Stimulated activated CD8-positive, alpha-beta memory T cell treated with anti-CD3 and anti-CD28 coated beads, Interleukin-7, amount 100 ng/mL, for 1 hour (primary cell): ENCODE measurements around the gene PTPRQ.
"Not testable (repeated sequence)": the region's sequence is repeated elsewhere in the genome, so short reads cannot be mapped to it uniquely, and the experiment has no call there.

Experiments
- DNase-seq, 2 donors: peaks; one replicate each; pipeline ENCODE4 v3.0.0-alpha.2; 2020; ENCODE audit warnings: low read depth in 2 of 2

PTPRQ gene

DNA sequence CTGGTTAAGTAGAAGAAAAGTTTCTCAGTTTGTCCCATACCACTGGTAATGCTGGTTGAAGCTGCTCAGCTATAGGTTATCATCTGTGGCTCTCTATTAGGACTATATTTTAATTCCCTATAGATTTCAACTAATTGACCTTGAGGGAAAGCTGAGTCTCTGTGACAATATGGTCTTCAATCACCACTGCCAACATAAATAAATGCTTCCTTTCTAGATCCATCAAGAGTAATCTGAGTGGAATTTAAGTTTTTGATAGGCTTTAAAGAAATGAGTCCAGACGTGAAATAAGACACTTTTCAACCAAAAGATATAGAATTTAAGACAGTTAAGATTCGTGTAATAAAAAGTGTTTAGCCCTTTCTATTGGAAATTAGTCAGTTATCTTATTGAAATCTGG, 199.9 kb downstream of the PTPRQ start:
- DNase-seq = no peak

DNA sequence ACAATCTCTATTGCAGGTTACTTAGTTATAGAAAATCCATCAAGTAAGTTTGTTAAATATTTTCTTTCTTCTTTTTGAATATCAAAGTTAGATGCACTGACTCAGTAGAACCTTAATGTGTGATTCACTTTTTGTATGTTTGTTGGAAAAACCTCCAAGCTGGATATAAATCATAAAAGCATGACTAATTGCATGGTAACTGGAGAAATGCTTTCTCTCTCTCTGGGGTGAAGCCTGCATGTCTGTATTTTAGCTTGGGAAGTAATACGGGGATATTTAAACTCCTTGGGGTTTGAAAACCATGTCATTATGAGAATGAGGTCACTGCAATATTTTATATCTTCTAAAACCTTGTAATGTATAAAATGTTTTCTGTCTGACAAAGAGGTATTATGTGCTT, 204.8 kb downstream of the PTPRQ start:
- no peak for DNase-seq

DNA sequence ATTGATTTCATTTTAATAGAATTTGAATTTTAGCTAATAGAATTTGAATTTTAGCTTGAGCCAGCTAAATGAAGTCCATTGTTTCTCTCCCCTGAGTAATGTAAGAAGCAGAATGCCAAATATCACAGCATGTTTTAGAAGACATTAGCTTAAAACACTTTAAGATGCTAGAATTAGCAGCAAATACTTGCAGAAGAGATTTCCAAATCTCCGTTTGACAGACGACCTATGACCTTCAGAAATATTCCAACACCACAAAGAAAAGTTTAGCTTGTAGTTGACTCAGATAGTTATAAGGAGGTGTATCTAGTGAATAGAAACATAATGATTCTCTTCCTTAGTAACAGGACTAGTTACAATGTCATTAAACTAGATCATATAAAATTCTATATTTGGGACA, 211.7 kb downstream of the PTPRQ start:
- no peak for DNase-seq

DNA sequence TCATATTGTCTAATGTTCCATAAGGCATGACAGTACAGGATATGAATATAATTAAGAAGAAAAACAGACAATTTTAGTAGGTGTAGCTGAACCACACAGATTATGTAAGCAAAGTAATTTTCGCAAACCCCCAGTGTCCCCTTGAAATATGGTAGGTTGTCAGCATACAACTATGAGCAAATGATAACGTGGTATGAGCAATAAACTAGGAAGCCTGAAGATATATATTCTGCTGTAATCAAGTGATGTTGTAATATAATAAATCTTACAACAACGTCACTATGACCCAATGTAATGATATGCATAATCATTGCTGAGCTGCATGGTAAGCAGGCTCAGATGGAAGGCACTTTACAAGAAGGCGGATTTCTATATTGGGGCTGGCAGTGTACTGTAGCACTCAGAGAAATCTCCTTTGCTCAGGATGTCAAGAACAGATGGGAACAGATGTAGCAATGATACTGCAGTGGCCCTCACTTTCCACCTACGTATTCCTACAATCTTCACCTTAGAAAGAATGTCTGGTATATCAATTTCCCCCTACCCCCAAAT, 215.6 kb downstream of the PTPRQ start:
- DNase-seq = no peak

DNA sequence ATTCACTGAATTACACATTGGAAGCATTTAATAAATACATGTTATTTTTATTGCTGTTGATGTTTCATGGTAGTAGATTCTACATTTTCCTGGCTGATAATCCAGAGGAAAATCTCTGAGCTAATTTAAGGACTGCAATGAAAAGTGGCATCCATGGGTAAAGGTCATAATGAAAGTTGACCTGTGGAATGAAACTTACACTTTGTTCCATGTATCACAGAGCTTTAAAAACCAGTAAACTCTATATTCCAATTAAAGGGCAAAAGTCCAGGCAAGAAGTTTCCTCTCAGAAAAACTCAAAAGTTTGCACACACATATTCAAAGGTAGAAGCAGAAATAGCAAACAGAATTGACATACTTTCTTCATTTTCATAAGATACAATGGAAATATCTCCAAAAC, 218.6 kb downstream of the PTPRQ start:
- DNase-seq = no peak

DNA sequence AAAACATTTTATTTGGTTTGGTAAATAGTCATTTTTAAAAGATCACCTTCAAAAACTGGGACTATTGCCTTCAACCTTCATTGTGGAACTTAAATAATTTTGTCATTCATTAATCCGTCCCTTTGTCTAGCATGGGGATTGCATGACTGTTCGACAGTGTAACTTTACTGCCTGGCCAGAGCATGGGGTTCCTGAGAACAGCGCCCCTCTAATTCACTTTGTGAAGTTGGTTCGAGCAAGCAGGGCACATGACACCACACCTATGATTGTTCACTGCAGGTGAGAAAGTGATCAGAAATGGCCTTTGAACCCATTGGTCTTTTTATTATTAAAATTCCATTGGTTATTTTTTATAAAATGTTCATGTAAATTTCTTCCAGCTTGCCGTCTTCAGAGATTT, 226.2 kb downstream of the PTPRQ start:
- no peak for DNase-seq

DNA sequence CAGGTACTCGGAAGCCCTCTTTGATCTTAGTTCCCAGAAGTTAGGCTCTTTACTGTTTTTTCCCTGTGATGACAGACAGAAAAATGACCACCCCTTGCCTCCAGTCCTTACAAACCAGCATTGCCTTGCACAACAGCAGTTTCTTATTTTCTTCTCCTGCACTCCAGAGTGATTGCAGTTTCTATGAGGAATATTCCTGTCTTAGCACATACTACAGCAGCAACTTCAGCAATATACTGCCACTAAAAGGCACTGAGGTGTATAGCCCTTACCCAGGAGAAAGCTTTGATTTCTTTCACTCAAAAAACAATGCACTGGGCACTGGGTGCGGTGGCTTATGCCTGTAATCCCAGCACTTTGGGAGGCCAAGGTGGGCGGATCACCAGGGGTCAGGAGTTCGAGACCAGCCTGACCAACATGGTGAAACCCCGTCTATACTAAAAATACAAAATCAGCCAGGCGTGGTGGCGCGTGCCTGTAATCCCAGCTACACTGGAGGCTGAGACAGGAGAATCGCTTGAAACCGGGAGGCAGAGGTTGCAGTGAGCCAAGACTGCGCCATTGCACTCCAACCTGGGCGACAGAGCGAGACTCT, 232.1 kb downstream of the PTPRQ start:
- not testable (repeated sequence) for DNase-seq

DNA sequence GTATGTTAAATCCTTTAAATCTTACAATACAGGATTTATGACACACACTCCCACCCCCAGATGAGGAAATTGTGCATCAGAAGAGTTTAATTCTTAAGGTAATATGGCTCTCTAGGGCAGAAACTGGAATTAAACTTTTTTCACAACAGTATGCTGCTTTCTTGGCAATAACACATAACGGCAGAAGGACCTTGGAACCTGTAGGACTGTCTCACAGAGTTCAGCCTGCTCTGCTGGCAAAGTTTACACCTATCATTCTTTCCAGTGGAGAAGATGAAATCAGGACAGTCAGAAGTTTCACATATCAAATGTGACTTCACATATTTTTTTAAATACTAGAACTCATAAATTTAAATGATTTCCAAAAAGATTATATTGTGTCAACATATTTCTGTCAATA, 232.8 kb downstream of the PTPRQ start:
- no peak for DNase-seq

DNA sequence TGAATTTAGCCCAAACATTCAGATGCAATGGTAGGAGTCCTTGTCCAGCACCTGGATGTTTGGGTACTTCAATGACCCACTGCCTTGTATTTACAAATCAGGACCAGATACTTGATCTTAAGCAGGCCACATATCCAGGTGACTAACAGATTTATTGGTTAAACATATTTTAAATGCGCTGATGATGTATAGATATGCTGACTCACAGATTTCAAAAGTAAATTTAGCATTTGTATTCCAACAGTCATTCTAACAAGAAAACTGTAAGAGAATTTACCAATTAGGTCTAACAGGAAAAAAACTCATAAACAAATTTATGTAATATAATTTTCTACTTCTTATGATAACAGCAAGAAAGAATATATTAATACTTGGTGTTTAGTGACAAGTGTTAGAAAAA, 234.0 kb downstream of the PTPRQ start:
- no peak for DNase-seq

DNA sequence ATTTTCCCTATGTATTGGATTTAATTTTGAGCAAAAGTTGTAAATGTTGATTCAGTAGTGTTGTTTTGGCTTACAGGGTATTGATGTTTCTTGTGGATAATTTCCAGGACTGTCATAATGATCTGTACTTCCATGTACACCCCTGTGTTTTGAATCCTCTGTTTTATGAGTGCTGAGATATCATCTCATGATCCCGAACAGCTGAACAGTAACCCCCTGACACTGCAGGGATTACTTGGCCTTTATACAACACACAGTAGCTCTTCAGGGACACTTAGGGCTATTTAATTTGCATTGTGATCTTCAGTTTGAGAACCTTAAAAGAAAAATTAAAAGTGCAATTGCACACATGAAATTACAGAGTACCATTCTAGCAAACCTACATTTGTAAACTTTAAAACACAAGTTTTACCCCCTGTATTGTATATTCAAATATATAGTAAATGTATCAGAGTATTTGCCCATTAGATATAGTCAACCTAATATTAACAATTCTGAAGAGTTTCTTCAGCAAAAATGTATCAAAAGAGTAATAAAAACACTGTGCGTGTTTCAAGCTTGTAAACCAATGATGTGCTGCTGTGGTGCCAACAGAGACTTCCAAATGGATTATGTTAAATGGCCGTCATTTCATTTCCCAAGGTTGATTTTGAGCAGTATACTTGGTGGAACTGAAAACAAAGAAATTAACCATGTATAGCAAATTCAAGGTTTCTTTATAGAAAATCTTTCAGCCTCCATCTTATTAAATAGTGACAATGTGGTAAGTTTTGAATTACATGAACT, 235.5 kb downstream of the PTPRQ start:
- no peak for DNase-seq

DNA sequence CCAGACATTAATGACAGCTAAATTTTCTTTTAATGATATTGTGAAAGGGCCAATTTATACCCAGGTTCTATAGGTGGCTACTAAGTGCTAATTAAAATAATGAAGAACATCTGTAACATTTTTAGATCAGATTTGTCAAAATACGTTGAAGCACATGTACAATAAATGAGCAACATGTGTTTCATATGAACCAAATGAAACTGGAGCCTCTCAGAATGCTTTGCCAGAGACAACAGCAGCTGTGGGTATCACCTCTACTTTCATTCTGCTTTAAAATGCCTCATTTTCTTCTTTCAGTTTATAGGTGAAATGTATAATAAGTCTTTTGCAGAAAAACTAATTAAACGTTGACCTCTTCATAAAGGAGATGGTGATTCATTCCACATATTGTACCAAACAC, 237.3 kb downstream of the PTPRQ start:
- DNase-seq = no peak

DNA sequence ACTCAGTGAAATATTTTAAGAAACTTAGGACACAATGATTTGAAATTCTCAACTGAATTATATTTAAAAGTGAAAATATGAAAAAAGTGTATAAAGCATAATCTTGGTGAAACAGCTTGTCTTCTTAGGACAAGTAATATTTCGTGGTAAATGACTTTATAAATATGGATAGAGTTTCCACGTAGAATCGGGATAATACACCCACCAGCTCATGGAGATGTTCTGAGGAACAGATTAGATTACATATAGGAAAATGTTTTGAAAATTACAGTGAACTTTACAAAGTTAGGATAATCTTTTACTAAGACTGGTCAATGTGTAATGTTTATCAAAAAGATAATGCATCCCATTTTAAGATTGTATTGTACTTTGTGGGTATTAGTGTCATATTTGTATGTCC, 237.8 kb downstream of the PTPRQ start:
- no peak for DNase-seq

DNA sequence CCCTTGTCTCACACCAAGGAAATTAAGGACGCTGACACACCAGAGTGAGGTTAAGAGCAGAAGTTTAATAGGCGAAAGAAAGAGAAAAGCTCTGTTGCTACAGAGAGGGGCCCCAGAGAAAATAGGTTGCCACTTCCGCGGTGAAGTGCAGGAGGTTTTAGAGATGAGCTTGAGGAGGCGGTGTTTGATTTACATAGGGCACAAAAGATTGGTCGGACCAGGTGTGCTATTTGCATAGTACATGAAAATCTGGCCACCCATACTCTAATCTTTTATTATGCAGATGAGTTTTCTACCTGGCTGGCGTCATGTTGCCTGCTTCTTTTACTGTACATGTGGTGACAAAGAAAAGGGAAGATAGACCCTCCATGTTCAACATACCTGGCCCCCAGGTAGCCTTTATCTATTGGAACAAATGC, 240.1 kb downstream of the PTPRQ start:
- DNase-seq = no peak

DNA sequence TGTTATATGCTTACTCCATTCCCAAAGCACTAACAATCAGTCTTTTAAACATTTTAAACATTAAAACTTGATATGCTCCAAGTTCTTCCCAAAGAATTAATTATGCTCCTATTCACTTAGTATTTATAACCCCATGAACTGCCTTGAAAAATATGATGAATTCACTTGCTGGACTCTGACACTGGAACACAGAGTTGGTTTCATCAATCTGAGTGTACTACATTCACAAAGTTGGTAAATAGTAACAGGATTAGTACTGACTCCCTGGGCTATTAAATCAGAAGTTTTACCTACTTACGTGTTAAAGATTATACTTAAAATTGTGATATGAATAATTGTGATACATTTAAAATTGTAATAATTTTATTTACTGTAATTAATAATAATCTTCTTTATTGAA, 246.1 kb downstream of the PTPRQ start:
- DNase-seq = no peak

DNA sequence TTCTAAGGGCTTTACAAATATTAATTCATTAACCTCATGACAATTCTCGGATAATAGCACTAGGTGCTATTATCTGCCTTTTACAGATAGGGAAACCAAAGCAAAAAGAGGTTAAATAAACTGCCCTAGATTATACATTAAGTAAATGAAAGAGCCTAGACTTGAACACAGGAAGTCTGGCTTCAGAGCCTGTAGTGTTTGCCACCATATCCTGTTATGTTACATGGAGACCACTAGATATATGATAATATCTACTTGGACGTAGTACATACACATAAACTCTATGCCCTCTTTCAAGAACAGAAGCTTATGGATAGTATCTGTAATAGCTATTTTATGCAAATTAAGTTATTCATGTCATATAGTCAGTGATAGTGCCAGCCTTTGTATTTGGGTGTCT, 246.5 kb downstream of the PTPRQ start:
- no peak for DNase-seq

DNA sequence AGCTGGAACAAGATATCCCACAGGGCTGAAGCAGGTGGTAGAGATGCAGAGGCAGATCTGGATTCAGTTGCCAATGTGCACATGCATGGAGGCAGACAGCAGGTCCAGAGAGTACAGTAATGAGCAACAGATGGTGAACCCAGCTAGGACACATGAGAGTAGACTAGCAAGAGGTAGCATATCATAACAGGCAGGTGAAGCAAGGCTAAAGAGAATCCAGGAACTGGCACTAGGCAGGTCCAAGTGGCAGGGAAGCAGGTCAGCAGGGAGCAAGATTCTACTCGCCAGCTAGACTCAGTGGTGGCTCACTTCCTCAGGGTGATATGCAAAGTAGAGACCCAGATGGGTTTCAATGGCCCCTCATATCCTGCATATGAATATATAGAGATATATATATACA, 248.1 kb downstream of the PTPRQ start:
- DNase-seq = no peak

DNA sequence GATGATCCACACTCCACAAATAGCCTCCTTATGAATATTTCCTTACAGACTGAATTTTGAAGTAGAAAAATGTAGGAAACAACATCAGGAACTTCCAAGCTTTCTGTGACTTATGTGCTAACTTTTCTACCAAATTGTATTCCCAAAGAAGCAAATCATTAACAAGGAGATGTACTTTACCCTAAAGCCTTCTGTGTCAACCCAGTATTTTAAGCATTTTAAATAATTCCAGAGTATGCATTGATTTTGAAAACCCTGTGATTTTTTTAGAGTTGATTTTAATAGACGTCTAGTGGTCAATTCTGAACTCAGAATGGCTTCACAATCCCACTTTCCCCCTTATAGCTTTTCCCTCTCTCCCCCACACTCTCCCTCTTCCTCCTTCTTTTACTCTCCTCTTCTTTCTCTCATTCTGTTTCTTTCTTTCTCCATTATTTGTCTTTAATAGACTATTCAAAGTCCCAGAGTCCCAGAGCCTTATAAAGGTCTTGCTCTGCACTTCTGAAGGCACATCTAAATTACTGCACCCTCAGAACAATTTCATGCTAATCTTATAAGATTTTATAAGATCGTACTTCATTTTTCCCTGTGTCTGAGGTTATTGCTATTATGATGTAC, 253.3 kb downstream of the PTPRQ start:
- DNase-seq = no peak

DNA sequence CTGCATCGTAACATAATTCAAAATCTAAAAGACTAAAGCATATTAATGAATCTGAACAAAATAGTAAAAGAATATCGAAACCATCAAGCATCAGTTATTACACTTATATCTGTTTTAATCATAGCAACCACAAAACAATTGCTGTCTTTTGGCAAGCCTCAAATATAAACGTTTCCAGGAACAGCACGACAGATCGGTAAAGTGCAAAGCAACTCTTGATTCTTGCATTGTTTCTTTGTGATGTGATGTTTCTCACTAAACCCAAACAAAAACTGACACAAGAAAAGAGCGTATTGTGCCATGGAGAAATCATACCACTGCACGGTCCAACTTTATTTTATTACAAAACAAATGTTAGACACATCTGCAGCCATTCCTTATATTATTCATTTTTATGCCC, 254.2 kb downstream of the PTPRQ start:
- DNase-seq = no peak

DNA sequence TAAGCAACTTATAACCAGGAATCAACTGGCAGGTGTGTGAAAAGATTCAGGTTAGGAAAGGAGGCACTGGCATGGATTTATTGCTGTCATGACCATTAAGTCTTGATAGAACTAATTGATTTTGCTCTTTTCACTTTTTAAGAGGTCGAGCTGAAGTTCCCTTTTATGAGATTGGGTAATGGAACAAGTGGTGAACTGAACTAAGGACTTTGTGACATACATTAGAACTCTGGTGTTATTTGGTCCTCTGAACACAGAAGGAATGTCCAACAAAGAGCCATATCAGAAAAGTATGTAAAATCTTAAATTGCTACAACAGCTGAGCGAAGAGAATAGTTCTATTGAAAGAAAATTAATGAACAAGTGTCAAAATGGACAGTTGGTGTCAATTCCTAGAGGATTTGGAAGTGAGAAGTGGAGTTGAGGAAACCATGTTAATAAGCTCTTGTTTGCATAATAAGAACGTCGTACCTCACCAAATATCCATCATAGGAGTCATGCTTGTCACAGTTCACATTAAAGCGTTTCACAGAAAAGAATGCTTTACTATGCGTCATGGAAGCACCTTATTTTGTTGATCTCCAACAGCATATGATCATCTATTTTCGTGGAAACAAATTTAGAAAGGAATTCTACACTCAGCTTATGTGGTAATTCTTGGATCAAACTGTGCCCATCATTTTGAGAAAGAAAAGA, 255.0 kb downstream of the PTPRQ start:
- no peak for DNase-seq

DNA sequence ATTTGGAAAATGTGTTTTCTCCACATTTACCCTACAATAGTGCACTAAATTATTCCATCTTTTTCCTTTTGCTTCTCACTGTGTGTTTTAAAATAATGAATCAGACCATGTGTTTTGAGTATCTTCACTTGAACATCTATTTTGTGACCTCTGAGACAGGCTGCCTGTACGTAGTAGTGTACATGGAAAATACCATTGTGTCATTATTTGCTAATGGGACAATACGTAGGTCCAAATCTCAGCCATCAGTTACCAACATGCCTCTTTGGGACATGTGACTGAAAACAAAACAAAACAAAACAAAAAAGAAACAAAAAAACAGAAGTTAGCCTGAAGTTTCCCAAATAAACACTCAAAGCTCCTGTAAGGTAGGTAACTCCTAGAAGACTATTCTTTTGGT, 256.3 kb downstream of the PTPRQ start:
- DNase-seq = no peak

DNA sequence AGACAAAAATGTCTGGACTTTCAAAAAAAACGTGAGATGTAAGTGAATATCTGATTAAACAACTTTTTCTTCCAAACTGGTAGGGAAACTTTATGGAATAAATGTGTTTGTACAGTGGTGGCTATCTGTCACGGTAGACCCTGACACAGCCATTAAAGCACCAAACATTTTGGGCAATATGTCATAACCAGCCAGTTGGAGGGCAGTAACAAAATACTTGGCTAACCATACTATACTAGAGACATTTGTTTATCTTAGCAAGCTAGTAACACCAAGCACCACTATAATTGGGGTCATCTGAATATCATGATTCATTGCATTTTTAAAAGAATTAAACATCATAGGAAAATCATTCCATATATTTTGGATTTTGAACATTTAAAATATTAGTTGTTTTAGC, 257.4 kb downstream of the PTPRQ start:
- no peak for DNase-seq
